Right lobe of liver (tissue), 4 donors: ENCODE data around the gene CYB5D1.

Experiments
- CTCF ChIP-seq, 4 donors: fragments of 200-600 bp in 3 of 4; fragments of 450-650 bp in 1 of 4; IDR thresholded peaks; one replicate each; pipeline versions ENCODE4 v1.5.1 to v1.8.0; 2016 to 2022; ENCODE audit warnings: antibody characterized with exemption in 4 of 4, mild to moderate bottlenecking in 2 of 4
- POLR2A ChIP-seq: fragments of 450-650 bp; IDR thresholded peaks from one replicate; pipeline ENCODE4 v1.6.1; 2017; ENCODE audit warnings: antibody characterized with exemption, mild to moderate bottlenecking
- donor health status: DM: no; HTN: no; CAD: no.
- donor health status: DM: no; HTN: no; CAD: no.
- donor health status: DM: no; HTN: yes; CAD: no.

- TF ChIP-seq CTCF (IDR thresholded peaks at IDR 0.05): no peak
- TF ChIP-seq POLR2A: no peak
These were observed 38.8 kb upstream of the CYB5D1 start for GRCh38 chr17:7818746-7819645.
